ENCODE measurements around the gene NANS.

DNA sequence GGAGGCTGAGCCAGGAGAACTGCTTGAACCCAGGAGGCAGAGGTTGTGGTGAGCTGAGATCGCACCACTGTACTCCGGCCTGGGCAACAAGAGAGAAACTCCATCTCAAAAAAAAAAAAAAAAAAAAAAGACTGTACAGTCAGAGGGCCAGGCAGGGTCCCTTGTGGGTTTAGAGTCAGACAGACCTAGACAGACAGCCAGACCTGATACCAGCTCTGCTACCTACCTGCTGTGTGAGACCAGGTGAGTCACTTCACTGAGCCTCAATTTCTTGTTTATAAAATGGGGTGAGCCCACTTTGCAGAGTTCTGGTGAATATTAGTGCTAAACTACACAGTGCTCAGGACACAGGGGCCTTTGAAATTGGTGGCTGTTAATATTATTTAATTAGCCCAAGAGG, 42.8 kb downstream of the NANS start:
- TF ChIP-seq, protein P1, sequence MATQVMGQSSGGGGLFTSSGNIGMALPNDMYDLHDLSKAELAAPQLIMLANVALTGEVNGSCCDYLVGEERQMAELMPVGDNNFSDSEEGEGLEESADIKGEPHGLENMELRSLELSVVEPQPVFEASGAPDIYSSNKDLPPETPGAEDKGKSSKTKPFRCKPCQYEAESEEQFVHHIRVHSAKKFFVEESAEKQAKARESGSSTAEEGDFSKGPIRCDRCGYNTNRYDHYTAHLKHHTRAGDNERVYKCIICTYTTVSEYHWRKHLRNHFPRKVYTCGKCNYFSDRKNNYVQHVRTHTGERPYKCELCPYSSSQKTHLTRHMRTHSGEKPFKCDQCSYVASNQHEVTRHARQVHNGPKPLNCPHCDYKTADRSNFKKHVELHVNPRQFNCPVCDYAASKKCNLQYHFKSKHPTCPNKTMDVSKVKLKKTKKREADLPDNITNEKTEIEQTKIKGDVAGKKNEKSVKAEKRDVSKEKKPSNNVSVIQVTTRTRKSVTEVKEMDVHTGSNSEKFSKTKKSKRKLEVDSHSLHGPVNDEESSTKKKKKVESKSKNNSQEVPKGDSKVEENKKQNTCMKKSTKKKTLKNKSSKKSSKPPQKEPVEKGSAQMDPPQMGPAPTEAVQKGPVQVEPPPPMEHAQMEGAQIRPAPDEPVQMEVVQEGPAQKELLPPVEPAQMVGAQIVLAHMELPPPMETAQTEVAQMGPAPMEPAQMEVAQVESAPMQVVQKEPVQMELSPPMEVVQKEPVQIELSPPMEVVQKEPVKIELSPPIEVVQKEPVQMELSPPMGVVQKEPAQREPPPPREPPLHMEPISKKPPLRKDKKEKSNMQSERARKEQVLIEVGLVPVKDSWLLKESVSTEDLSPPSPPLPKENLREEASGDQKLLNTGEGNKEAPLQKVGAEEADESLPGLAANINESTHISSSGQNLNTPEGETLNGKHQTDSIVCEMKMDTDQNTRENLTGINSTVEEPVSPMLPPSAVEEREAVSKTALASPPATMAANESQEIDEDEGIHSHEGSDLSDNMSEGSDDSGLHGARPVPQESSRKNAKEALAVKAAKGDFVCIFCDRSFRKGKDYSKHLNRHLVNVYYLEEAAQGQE (IDR thresholded peaks at IDR 0.05; ENCODE audit: insufficient replicate concordance, low read depth) = no peak
- TF ChIP-seq, protein P2, sequence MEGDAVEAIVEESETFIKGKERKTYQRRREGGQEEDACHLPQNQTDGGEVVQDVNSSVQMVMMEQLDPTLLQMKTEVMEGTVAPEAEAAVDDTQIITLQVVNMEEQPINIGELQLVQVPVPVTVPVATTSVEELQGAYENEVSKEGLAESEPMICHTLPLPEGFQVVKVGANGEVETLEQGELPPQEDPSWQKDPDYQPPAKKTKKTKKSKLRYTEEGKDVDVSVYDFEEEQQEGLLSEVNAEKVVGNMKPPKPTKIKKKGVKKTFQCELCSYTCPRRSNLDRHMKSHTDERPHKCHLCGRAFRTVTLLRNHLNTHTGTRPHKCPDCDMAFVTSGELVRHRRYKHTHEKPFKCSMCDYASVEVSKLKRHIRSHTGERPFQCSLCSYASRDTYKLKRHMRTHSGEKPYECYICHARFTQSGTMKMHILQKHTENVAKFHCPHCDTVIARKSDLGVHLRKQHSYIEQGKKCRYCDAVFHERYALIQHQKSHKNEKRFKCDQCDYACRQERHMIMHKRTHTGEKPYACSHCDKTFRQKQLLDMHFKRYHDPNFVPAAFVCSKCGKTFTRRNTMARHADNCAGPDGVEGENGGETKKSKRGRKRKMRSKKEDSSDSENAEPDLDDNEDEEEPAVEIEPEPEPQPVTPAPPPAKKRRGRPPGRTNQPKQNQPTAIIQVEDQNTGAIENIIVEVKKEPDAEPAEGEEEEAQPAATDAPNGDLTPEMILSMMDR (IDR thresholded peaks at IDR 0.05; ENCODE audit: insufficient read depth, low read length) = no peak
- no peak for TF ChIP-seq POLR2AphosphoS5 (IDR thresholded peaks at IDR 0.05; ENCODE audit: low read depth)

Data from HL-60 (cell line).